Inflammatory macrophage treated with lipopolysaccharide for 1 hour (primary cell): Measurements from ENCODE around the gene PTPRO.

Source experiments
- DNase-seq, 2 donors: peaks; one replicate each; pipeline ENCODE4 v3.0.0-alpha.2; 2020 to 2022

The PTPRO gene

DNA sequence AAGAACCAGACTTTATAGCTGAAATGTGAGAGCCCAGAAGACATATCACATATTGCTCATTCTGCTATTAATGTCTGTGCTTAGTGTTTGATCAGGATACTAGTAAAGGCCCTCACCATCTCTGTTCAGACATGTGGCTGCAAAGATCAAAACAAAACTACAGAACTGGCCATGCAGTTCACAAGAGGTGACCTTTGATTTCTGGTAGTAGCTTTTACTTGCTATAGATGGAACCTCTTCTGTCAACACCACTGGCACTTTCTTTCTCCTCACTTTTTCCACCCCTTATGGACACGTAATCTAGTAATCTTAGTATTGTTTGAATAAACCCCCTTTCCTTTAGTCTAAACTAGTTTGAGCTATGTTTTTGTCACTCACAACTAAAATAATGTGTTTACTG, 252.0 kb downstream of the PTPRO start:
- no peak for DNase-seq

DNA sequence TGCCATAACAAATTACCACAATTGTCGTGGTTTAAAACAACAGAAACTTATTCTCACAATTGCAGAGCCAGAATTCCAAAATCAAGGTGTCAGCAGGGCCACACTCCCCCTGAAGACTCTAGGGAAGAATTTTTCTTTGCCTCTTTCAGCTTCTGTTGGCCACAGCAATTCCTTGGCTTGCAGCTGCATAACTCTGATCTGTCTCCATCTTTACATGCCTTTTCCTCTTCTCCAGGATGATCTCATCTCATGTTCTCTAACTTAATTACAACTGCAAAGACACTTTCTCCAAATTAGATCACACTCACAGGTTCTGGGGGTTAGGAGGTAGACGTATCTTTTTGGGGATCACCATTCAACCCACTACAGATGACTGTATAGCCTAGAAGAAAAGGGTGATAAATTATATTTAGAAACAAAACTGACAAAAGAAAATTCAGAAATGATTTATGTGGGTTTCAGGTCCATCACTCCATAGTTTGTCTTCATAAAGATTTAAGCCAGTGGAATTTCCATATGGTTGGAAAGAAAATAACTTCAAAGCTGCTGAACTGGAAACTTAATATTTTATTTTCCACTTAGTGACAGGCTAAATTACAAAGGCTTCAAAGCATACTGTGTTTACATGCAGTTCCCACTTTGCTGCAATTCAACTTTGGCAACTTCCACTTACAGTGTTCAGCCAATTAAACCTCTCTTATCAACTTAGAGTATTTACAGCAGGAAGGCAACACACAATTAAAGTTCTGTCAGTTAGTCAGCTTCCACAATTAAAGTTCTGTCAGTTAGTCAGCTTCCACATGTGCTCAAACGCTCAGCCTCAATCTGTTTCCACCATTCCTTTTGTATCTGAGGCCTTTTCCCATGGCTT, 253.6 kb downstream of the PTPRO start:
- DNase-seq = no peak

DNA sequence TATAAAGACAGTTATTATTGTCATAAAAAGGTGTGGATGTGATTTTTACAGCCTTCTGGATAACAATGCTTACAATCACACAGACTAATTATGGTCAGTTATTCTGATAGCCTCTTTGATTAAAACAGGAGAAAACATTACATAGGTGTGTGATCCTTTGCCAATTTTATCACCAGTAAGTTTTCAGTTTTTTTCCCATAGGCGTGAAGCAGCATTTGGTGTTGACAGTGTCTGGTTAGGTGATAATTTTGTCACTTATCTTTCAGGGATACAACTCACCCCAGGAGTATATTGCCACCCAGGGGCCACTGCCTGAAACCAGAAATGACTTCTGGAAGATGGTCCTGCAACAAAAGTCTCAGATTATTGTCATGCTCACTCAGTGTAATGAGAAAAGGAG, 258.1 kb downstream of the PTPRO start:
- no peak for DNase-seq

DNA sequence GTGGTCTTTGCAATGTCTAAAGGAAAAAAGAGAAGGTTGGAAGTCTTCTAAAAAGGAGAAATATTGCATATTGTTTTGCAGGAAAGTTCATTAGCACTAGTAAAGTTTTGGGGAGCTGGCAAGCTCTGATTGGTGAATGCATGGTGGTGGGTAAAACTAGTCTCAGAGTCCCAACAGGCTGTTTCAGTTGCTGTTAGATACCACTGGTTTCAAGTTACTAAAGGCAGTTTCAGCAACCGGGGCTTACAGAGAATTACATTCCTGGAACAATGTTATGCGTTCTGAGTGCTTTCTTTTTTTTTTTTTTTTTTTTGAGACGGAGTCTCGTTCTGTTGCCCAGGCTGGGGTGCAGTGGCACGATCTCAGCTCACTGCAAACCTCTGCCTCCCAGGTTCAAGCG, 258.7 kb downstream of the PTPRO start:
- no peak for DNase-seq

DNA sequence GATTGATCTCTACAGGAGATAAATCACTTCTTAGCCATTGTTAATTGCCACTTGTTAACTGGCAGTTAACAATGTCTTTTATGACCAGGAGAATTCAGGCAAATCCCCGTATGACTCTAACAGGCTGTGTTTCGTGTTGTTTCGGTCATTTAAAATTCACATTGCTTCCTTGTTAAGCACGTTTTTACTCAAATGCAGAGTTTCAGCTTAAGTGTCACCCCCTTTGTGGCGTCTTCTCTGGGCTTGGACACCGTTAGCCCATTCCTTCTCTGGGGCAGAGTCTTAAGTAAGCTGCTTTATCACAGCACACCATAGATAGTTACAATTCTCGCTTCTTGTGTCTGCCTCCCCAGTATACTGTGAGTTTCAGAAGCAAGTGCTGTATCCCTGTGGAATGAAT, 261.5 kb downstream of the PTPRO start:
- DNase-seq = no peak

DNA sequence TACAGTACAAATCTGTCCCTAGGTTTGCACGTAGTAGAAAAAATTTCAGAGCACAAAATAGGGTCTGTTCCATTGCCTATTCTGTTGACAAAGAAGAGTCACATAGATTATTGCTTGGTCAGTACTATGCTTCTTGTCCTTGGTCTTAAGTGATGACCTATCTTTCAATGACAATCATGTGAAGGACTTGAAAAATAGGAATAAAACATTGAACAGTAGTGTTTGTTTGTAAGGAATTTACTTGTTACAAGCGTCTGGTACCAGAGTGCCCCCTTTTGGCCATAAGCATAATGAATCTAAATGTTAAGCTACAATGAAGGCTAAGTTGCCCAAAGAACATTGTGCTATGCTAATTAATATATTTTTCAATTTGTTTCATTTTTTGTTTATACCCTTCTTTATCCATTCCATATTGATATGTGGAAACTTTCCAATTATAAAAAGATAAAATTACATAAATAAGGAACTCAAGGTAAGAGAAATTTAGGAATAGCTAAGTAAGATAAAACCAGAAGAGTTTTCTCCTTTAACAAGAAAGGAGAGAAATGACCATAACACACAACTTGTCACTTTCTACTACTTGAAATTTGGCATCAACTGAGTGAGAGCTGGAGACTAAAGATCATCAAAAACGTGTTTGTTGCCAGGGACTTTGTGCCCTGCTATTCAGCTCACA, 262.2 kb downstream of the PTPRO start:
- DNase-seq = peak; percentile 40 to 69

DNA sequence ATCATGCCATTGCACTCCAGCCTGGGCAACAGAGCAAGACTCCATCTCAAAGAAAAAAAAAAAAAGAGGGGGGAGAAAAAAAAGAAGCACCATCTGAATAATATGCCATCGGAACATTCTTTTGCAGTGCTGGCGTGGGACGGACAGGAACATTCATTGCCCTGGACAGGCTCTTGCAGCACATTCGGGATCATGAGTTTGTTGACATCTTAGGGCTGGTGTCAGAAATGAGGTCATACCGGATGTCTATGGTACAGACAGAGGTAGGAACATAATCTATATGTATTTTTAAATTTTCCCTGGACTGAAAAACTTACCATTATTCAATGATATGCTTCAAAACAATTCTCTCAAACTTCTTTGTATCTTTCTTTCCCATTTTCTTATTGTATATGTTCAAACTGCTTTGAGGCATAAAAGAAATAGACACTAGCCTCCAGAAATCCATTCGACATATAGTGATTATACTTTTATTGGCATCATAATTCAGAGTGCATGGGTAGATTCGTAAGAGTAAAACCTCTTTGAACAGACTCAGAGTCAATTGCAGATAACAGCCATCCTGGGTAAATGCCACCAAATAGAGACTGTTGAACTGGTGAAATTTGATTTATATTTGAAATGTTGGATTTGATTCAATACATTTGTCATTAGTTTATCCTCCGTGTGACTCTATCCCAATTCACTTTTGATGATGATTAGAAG, 267.2 kb downstream of the PTPRO start:
- no peak for DNase-seq

DNA sequence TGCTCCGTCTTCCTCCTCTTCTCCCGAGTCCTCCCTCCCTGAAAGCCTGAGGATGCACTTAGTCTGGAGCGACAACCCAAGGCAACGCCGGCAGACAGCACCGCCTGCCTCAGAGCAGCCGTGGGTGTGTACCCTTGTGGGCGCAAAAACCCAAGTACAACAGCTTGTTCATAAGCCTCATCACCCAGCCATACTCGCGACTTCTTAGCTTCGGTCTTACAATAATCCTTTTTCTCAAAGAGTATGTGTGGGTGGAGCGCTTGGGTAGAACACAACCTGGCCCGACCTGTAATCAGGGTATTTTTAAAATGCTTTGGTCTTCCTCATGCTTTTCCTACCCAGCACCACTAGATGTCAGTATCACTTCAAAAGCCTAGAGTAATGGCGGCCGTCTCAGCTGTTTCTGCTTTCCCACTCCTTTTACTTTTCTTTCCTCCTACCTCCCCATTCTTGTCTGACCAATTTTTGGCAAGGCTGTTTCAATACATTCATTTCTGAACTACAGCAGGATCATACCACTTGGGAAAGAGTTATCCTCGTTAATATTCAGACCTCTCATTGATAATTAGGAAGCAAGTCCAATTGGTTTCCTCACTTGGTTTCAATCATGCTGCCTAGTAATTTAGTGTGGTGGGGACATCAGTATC, 268.0 kb downstream of the PTPRO start:
- peak; percentile 53 to 80 for DNase-seq

DNA sequence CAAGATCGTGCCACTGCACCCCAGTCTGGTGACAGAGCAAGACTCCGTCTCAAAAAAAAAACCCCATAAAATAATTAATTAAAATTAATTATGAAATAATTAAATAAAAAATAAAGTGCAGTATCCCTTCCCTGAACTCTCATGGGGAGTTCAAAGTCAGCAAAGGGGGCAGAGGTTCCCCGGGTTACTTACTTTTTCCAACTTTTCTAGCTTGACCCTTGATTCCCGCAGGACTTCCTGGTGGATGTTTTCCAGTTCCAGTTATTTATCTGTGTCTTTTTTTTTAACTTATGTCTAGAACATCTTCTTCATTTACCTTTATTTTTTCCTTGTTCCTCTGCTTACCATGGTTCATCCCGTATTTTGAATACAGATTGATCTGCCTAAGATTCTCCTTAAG, 269.5 kb downstream of the PTPRO start:
- no peak for DNase-seq

DNA sequence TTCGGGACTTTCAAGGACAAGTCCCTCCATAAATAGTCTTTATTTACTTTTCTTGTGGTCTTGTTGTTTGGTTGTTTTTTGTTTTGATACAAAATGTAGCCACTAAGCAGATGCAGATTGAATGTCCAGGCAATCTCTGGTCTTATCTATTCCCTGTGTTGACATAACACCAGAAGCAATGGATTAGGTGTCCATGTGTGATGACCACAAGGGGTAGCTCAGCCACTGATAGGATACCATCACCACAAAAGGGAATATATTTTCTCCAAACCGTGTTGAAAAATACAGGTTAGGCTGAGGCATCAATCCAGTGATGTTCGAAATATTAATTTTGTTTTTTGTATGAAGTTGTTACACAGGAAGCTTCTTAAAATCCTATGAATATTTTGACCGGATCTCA, 270.6 kb downstream of the PTPRO start:
- no peak for DNase-seq

DNA sequence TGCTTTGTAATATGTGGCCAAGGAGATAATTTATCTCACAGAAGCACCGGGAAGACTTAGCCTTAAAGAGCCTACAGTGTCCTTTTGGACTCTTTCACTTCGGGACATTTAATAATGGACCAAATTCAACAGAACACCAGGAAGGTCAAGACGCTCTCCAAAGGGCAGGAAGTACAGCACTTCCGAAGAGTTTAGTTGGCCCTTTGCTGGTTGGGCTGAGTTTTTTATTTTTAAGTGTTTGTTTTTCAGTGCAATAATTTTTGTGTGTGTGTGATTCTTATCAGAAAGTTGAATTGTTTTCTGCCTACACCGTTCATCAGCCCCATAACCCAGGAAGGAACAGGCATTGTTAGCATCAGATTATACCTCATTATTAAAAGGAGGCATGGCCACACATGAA, 273.9 kb downstream of the PTPRO start:
- no peak for DNase-seq

DNA sequence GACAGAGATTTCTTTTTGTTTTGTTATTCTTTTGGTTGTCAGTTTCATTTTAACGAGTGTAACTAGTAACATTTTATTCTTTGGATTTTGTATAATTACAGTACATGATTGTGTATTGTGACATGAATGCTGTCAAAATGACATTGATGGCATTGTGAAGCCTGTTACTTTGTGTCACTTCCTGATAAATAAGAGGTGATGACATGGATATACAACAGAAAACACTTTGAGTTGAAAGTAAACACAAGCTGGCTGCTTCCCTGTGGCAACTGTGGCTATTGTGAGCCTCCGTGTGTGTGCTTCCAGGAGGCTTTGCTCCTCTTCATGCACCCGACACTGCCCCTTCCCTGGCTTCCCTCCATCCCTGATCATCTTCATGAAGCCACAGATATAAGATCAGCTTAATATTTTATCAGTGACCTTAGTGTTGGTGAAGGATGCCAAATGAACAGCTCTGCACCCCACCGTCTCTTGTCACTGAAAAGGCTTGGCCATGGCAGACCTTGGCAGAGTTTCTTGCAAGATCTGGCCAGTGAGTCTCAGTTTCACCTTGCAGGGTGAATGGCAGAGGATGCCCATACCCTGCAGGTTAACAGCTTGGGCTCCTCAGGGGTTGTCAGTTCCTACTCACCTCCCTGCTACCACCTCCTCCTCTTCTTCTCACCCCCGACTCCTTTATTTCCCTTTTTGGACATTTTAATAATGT, 275.0 kb downstream of the PTPRO start:
- DNase-seq = no peak

DNA sequence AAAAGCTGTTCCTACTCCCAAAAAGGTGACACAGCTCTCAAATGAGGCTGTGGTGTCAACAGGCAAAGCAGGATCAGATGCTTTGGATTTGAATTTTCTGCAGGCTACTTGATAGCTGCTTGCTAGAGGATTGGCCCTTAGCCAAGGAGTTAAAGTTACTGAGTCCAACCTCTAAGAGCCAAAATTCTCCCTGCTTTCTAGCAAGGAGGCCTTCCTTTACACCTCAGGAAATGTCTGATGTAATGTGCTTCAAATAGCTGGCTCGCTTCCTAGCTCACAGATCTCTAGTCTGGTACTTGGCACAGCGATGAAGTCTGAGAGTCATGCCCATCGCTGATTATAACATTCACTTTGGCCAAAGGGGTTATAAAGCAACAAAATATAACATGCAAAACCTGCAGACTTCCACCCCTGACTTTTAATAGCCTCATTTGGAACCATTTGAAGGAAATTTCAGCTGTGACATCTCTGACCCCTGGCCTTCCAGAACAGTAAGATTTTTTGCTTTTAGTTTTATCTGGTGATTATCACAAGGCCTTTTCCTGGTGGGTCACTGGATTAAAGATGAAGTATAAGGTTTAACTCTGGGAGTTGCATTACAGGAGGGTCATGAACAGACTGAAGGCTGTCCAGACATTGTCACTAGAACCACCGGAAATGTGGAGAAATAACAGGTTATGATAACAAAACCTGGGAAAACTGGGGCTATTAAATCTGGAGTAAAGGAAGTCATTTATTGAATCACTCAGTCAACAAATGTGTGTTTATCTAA, 277.1 kb downstream of the PTPRO start:
- DNase-seq = no peak

DNA sequence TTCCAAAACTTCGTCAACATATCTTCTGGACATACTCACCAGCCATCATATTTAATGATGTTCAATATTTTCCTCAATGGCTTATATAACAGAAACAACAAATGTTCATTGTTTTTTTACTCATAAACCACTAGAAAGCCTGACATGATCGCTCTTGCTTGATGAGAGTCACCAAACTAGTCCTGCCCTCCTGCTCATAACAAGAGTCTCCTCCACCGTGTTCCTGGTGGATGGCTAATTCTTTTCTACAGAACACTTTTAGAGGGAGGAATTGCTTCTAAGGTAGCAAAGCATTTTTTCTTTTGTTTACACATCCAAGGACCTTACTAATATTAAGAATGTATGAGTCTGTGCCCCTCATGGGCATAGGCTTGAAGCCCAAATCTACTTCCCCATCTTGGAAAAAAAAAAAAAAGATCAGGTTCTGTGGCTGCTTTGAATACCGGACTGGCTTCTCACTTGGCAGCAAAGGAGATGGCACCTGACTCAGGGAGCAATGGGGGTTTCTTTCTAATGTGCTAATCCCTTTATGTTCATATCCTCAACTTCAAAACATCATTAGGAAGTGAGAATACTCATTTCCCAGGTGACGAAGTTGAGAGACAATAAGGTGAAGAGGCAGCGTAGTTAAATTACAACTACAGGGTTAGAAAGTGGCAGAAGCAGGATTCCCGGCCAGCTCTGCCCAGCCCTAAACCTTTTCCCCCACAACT, 278.1 kb downstream of the PTPRO start:
- no peak for DNase-seq

DNA sequence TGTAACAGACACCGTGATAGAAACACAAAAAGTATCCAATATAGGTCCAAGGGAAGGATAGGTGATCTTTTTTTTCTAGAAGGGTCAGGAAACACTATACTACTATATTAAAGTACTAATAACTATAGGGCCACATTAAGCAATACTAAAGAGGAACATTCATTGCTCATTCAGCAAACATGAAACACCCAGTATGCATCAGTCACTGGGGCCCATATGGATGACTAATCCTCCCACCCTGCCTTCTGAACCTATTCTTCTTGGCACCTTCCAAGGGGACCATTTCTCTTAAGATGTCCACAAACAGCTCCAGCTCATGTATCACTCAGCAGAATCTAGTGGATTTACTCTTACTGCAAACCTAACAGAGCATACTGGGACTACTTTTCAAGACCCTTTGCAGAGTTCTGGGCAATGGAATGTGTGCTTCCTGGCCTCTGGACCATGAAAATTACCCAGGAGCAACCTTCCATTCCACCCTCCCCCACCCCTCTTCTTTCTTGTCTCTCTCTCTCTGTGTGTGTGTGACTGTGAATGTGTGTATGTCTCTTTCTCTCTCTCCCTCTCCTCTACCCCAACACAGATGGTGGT, 279.0 kb downstream of the PTPRO start:
- peak; percentile 62 to 75 for DNase-seq

DNA sequence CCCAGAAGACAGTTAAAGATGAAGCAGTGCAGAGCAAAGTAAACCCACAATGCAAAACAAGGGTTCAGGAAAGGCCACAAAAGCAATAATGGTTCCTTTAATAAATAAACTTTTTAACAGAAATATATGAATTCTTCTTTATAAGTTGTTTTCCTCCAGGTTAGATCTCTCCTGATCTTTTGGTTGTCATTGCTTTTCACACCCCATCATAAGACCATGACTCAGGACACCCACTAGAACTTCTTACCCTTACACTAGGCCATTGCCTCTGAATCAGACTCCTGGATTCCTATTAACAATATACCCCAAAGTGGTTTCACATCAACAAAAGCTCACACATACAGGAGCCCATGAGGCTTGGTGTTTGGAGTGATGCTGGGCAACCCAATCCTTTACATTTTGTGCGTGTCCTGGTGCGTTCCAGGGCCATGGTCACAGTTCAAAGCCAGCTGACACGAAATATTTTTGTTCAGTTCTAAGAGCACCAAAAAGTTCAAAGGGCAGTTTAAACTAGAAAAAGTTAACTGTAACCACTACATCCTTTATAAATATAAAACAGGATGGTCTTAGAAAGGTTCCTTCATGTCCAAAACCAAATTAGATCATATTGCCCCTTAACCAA, 279.9 kb downstream of the PTPRO start:
- DNase-seq = peak; percentile 13 to 21

DNA sequence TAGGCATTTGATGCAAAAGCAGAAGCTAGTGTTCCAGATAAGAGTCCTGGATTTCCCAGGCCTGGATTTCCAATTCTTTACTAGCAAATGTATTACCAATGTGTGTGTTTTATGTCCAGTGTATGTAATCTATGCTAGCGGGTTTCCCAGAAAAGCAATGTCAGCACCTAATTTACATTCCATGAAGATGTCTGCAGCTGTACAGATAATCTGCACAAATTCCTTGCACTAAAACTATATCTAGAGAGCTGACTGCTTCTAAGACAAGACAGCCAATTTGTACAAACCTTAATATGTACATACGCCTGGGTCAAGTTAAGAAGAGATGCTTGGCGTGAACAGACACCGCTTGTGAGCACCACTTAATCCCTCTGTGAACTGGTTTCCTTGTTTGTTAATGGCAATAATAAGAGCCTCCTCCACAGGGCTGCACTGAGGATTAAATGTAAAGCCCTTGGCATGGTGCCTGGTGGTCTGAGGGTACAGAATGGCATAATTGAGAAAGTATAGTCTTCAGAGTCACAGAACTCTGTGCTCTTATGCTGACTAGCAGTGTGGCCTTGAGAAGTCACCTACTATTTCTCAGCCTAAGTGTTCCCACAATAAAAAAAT, 281.3 kb downstream of the PTPRO start:
- DNase-seq = peak in 1 of 2 donors; percentile 17

DNA sequence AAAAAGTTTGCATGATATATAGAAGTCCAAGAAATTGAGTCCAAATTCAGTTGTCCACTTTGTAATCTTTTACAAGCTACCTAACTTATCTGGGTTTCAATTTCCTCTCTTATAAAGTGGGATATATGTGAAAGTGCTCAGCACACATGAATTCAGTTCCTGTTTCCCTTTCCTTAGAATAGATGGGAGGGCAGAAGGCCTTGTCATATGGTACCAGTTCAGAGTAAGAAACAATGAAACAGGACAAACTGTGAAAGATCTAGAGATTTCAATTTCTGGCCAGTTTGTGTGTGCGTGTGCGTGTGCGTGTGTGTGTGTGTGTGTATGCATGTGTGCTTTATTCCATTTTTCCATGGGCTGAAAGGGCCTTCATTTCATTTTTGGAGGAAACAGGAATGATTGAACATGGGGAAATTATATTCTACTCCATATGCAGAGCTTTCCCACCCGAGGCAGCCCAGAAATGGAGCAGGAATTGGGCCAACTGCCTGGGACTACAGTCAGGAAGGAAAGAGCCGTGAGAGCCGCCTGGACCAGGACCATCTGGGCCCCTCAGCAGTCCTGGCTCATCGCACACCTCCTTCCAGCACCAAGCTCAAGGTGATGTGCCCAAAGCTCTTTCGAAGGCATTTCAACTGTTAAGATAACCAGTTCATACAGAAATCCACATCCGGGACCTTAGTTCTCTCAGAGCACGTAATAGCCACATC, 283.7 kb downstream of the PTPRO start:
- DNase-seq = peak; percentile 27 to 44

DNA sequence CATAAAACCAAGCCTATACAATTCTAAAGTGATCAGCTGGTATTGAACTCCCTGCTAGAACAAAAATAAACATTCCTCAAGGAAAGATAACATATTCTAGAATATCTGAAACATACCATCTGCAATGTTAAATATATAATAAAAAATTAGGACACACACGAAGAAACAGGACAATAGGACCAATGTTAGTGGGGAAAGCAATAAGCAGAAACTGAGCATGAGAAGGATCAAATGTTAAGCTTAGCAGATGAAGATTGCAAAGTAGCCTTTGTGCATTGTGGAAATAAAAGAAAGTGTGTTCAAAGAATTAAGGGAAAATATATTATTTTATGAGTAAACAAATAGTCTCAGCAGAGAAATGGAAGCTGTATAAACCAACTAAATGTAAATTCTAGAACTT, 286.1 kb downstream of the PTPRO start:
- DNase-seq = no peak
